SH-SY5Y (cell line): ENCODE data around the gene KLHL11.

Source experiments
- GATA2 ChIP-seq: IDR thresholded peaks from 2 replicates; pipeline ENCODE4 v1.6.1; 2011; ENCODE audit warnings: mild to moderate bottlenecking, low read depth, low read length
- GATA3 ChIP-seq: IDR thresholded peaks from 2 replicates; pipeline ENCODE4 v1.6.1; 2011; ENCODE audit warnings: low read depth, mild to moderate bottlenecking, low read length, moderate library complexity

The KLHL11 gene, protein sequence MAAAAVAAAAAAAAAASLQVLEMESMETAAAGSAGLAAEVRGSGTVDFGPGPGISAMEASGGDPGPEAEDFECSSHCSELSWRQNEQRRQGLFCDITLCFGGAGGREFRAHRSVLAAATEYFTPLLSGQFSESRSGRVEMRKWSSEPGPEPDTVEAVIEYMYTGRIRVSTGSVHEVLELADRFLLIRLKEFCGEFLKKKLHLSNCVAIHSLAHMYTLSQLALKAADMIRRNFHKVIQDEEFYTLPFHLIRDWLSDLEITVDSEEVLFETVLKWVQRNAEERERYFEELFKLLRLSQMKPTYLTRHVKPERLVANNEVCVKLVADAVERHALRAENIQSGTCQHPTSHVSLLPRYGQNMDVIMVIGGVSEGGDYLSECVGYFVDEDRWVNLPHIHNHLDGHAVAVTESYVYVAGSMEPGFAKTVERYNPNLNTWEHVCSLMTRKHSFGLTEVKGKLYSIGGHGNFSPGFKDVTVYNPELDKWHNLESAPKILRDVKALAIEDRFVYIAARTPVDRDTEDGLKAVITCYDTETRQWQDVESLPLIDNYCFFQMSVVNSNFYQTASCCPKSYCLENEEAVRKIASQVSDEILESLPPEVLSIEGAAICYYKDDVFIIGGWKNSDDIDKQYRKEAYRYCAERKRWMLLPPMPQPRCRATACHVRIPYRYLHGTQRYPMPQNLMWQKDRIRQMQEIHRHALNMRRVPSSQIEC

DNA sequence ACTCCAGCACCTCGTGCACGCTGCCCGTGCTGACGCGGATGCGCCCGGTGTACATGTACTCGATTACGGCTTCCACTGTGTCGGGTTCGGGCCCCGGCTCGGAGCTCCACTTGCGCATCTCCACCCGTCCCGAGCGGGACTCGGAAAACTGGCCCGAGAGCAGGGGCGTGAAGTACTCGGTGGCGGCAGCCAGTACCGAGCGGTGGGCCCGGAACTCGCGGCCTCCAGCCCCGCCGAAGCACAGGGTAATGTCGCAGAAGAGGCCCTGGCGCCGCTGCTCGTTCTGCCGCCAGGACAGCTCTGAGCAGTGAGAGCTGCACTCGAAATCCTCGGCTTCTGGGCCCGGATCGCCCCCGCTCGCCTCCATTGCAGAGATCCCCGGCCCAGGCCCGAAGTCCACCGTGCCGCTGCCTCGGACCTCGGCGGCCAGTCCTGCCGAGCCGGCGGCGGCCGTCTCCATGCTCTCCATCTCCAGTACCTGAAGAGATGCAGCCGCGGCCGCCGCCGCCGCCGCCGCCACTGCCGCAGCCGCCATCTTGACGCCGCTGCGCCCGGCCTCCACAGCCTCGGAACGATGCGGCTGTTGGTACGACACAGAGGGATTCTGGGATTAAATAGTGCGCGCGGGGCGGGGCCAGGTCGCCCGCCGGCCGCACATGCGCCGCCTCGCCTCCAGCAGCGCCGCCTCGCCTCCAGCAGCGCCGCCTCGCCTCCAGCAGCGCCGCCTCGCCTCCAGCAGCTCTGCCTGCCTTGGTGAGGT is at the start of gene KLHL11:
KLHL11 (minus strand) TSS at position 588 of the 760 bp plus-strand sequence; CDS start at position 535, 53 bp downstream.
- no peak for TF ChIP-seq GATA3

DNA sequence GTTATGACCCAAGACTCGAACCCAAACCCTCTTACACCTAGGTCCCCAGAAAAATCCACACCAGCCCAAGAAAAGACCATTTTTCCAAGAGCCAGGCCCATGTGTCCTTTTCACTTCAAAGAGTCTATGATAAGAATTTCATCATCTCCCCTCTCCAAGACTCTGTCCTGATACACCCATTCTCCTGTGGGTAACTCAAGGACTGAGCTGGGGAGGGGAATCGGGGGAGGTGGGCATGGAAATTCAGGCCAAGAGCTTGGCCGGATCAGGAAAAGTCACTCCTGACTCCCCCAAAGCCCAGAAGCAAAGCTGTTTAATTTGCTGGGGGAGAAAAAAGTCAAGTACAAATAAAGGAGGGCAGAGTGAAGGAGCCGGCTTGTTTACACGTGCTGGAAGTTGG is 49.8 kb upstream of the KLHL11 start:
- TF ChIP-seq GATA3 (no peak), GATA2 (no peak)

GRCh38 chr17:41914358-41914766 is 49.1 kb upstream of the KLHL11 start:
- TF ChIP-seq GATA3 (no peak), GATA2 (no peak)

- no peak for TF ChIP-seq GATA2
- no peak for TF ChIP-seq GATA3
Measured at GRCh38 chr17:41913798-41914197, 48.6 kb upstream of the KLHL11 start.

GRCh38 chr17:41912925-41913324 is 47.7 kb upstream of the KLHL11 start:
- TF ChIP-seq GATA2 (no peak), GATA3 (no peak)

GRCh38 chr17:41910701-41911391 is 45.6 kb upstream of the KLHL11 start:
- no peak for TF ChIP-seq GATA3
- no peak for TF ChIP-seq GATA2

- TF ChIP-seq GATA3 (no peak), GATA2 (no peak)
Measured at GRCh38 chr17:41909088-41909487, 43.9 kb upstream of the KLHL11 start.

DNA sequence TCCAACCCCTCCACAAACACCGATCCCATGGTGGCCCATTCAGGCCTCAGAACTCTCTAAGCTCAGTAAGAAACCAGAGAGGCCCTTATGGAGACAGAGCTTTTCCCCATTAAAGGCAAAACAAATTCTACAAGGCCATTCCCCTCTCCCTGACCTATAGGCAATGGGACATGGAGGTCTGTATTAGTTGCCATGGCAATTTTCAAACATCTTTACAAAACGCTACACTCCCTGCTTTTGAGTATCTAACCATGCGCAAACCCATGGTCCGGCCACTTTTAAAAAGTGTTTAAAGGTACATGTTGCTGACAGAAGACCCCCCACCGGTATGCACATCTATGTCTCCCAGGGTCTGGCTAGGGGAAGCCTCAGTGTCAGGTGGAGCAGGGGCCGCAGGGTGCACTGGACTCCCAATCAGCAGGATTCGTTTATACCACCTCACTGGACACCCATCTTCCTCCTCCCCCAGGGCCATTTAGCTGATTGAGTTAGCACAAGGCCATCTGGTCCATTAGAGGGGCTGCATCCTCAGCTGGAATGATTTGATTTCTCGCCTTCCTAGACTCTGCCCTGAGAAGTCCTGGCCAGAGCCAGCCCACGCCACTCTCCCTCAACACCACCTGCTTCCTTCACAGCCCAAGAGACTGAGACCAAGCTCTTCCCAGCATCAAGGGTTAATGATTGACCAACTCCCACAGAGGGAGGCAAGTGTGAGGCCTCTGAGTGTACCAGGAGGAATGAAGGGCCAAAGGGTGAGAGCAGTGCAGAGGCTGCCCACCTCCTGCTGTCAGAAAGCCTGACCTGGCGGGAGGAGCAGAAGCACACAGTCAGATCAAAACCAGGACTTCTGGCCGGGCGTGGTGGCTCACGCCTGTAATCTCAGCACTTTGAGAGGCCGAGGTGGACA is 42.7 kb upstream of the KLHL11 start:
- no peak for TF ChIP-seq GATA3
- no peak for TF ChIP-seq GATA2

GRCh38 chr17:41907185-41907556 is 41.9 kb upstream of the KLHL11 start:
- TF ChIP-seq GATA3 (no peak), GATA2 (no peak)

- TF ChIP-seq GATA3 (no peak), GATA2 (no peak)
Measured at GRCh38 chr17:41906465-41907184, 41.4 kb upstream of the KLHL11 start.

- no peak for TF ChIP-seq GATA2
Measured at GRCh38 chr17:41905172-41905571, 39.9 kb upstream of the KLHL11 start.

- TF ChIP-seq GATA3 (no peak), GATA2 (no peak)
Measured at GRCh38 chr17:41904242-41904841, 39.1 kb upstream of the KLHL11 start.
